ENCODE measurements around the gene RFXAP.

Gene RFXAP

GRCh38 chr13:36870050-36870692 lies 51.1 kb downstream of the RFXAP start:
- FAIRE-seq, result no peak

GRCh38 chr13:36872621-36873020 lies 53.6 kb downstream of the RFXAP start:
- FAIRE-seq, result no peak

- no peak for FAIRE-seq
Observed at GRCh38 chr13:36875431-36875830, 56.4 kb downstream of the RFXAP start.

- no peak for FAIRE-seq
Observed at GRCh38 chr13:36875961-36876360, 56.9 kb downstream of the RFXAP start.

All from endometrium (tissue), 2 donors.